LNCAP (cell line): Measurements from ENCODE around the gene AJAP1.

Source experiments
- TF ChIP-seq, protein P1 (sequence below): fragments of 450-650 bp; IDR thresholded peaks from 2 replicates; pipeline ENCODE4 v1.5.1; 2017; ENCODE audit warnings: mild to moderate bottlenecking

Gene AJAP1

DNA sequence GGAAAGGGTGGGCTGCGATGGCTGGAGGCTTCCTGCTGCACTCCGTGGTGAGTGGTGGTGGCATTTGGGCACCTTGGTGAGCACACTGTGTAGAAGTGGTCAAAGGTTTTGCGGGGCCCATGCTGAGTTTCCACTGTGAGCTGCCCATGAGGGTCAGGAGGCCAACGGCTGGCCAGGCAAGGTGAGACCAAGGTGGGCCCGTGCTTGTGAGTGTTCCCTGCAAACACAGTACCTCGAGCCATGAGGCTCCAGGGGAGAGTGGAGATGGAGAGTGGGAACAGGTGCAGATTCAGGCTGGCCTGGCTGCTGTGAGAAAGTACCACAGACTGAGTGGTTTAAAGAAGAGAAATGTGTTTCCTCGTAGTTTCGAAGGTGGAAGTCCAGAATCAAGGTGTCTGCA, 40.8 kb downstream of the AJAP1 start:
- TF ChIP-seq, protein P1, sequence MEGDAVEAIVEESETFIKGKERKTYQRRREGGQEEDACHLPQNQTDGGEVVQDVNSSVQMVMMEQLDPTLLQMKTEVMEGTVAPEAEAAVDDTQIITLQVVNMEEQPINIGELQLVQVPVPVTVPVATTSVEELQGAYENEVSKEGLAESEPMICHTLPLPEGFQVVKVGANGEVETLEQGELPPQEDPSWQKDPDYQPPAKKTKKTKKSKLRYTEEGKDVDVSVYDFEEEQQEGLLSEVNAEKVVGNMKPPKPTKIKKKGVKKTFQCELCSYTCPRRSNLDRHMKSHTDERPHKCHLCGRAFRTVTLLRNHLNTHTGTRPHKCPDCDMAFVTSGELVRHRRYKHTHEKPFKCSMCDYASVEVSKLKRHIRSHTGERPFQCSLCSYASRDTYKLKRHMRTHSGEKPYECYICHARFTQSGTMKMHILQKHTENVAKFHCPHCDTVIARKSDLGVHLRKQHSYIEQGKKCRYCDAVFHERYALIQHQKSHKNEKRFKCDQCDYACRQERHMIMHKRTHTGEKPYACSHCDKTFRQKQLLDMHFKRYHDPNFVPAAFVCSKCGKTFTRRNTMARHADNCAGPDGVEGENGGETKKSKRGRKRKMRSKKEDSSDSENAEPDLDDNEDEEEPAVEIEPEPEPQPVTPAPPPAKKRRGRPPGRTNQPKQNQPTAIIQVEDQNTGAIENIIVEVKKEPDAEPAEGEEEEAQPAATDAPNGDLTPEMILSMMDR: no peak

DNA sequence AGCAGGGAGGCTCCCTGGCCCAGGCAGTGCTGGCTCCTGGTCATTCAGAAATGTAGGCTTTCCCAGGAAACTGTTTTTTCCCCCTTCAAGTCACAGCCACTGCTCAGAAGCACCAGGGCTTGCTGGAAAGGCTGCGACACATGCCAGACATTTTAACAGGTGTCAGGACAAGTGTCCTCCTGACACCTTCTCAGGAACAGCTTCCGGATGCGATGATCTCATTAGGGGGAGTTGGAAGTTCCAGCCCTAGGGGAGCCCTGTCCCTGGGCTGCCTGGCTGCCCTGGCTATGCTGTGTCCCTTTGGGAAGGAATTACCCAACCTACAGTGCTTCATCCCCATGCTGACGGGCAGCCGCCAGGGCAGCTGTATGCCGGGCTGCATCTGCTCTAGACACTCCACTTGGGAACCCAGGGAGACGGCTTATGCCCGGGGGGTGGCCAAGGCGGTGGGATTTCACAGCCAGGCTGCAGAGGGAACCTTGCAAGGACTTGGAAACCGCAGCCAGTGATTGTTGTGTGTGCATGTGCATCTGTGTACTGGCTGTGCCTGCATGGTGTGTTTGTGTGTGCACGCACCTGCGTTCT, 41.8 kb downstream of the AJAP1 start:
- TF ChIP-seq, protein P1: no peak

DNA sequence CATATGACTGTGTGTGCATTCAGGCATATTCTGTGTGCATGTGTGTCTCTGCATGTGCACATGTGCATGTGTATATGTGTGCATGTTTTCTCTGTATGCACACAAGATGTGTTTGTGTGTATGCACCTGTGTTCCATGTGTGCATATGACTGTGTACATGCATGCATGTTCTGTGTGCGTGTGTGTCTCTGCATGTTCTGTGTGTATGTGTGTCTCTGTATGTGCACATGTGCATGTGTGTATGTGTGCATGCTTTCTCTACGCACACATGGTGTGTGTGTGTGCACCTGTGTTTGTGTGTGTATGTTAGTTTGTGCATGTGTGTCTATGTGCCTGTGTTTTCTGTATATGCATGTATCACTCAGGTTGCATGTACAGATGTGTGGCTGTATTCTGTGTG, 42.3 kb downstream of the AJAP1 start:
- TF ChIP-seq, protein P1: no peak

DNA sequence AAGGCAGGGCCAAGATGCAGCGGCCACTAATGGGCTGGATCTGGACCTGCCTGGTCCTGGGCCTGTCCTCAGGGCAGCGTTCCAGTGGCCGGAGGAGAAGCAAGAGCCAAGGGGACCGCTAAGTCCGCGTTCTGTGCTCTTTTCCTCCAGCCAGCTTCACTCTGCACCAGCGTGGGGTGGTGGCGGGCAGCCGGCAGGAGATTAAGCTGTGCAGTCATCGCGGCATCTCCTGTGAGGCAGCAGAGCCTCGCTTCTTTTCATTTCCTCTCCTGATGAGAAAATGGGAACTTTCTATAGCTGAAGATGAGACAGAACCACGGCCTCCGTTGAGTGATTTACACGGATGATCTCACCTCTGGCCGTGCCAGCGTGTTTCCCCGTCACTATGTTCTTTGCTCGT, 43.4 kb downstream of the AJAP1 start:
- TF ChIP-seq, protein P1: no peak

DNA sequence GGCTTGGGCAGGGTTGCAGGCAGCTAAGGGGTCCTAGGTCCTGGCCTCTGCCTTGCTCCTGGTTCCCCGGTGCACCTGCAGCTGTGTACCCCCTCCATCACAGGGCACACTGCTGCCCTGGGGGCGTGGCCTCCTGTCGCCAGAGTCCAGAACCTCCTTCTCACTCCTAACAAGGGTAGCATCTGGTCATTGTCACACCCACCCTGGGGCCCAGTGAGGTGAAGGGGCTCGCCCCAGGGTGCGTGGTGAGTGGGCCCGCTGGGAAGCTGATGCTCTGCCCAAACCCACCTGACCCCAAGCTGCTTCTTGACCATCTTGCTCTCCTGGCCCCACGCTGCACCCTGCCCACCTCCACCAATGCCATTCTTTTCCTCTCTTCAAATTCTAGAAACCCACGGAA, 44.5 kb downstream of the AJAP1 start:
- TF ChIP-seq, protein P1: no peak

DNA sequence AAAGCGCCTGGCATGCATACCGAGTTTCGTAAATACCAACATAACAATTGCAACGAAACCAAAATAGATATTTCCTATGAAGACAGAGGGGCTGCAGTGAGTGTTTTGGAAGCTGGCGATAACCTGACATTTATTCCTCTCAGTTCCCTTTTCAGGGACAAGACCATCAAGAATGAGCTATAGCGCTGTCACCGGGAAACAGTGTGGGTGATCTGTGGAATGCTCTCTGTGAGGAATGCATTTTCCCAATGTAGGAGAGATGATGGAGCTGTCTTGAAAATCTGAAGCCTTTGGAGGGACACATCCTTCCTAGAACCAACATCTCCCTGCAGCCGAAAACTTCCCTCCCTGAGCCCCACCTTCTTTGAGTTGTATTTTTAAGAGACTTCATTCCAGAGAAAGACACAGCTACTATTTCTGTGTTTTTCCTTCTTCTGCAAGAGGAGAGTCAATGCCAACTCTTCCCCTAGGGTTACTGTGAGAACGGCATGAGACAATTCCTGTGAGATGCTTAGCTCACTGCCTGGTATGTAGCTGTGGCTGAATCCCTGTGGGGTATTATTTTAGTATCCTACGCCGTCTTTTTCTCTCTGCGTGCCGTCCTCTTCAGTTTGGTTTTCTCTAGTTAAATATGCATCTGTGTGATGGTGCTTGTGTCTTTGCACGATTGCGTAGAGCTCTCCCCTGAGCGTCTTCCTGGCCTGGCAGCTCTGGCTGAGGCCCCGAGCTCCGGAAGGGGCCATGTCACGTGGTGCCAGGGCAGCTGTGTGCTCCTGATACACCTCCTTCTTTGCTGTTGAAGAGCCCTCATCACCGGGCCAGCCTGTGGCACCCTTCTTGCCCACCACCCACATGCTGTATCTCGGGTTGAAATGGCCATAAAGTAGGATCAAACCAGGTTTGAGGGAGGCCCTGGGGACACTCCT, 45.2 kb downstream of the AJAP1 start:
- TF ChIP-seq, protein P1: no peak

DNA sequence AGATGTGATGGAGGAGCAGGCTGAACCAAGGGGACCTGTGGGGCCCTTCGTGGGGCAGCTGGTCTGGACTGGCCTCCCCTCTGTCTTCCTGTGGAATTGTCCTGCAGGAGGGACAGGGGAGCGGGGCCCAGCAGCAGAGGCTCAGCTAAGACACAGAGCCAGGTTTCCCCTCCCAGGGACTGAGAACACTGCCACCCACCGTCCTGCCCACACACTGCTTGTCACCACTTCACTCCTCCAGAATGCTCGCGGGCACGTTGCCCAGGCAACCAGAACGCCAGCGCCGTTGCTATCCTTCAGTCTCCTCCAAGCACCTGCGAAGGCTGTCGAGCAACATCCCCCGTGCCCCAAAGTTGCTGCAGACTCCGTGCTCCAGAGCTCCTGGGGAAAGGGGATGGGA, 46.4 kb downstream of the AJAP1 start:
- TF ChIP-seq, protein P1: 0 out of 2 replicates have a peak, but pooled peaks have one; percentile 18
